GM12892 (cell line): Measurements from ENCODE around the gene HPCAL1.

Source experiments
- POLR2A ChIP-seq: IDR thresholded peaks from 2 replicates; pipeline ENCODE4 v1.6.1; 2011; ENCODE audit warnings: low read depth, low read length, control low read depth
- POLR2AphosphoS5 ChIP-seq: IDR thresholded peaks from 2 replicates; pipeline ENCODE4 v1.6.1; 2011; ENCODE audit warnings: low read depth, low read length, control low read depth
- TAF1 ChIP-seq: IDR thresholded peaks from 2 replicates; pipeline ENCODE4 v1.6.1; 2011; ENCODE audit warnings: low read depth, mild to moderate bottlenecking, control low read depth, low read length, borderline replicate concordance

DNA sequence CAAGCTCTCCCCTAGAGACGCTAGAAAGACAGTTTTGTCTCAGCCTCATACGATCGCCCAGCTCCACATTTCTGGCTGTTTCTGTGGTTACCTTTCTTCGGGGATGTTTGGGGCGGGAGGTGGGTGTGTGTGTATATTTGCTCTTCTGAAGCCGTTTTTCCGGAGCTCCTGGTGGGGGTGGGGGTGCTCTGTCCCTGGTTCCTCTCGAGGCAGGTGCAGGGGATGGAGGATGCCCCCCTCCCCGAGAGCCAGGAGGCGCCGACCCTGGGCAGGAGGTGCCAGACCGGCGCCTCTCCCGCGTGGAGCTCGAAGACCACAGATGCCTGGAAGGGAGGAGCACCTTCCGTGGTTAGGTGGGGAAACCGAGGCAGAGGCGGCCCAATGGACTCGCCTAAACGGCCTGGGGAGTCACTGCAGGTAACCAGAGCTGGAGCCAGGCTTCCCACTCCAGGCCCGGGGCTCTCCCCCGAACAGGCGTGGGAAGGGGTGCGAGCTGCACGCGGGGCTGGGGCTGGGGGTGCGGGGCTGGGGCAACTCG is 694 bp upstream of the HPCAL1 start:
- no peak for TF ChIP-seq TAF1
- no peak for TF ChIP-seq POLR2A
- no peak for TF ChIP-seq POLR2AphosphoS5
